Measurements from ENCODE around the gene LRCH2.
A peak's percentile ranks its signal among the peaks of the same experiment; 100 is the strongest.

Gene LRCH2

GRCh38 chrX:115173181-115173580 is 60.7 kb downstream of the LRCH2 start:
- no peak for TF ChIP-seq CTCF (IDR thresholded peaks at IDR 0.05; ENCODE audit: extremely low read depth, insufficient read depth, missing control alignments)
- no peak for DNase-seq (ENCODE audit: low spot score)
- in situ Hi-C loops (cut with MboI; ENCODE audit: low pct_unique_long_range_greater_than_20kb, low sequenced_read_pairs, unreplicated experiment) = no loop called here

- TF ChIP-seq CTCF (IDR thresholded peaks at IDR 0.05; ENCODE audit: extremely low read depth, insufficient read depth, missing control alignments) = peak; percentile 34
- DNase-seq (ENCODE audit: low spot score) = peak; percentile 7
- in situ Hi-C loops (cut with MboI; ENCODE audit: low pct_unique_long_range_greater_than_20kb, low sequenced_read_pairs, unreplicated experiment) = no loop called here
Observed at GRCh38 chrX:115147220-115147619, 86.7 kb downstream of the LRCH2 start.

- no peak for DNase-seq (ENCODE audit: low spot score)
- TF ChIP-seq CTCF (IDR thresholded peaks at IDR 0.05; ENCODE audit: extremely low read depth, insufficient read depth, missing control alignments) = no peak
- in situ Hi-C loops (cut with MboI; ENCODE audit: low pct_unique_long_range_greater_than_20kb, low sequenced_read_pairs, unreplicated experiment) = no loop called here
Observed at GRCh38 chrX:115142057-115142456, 91.8 kb downstream of the LRCH2 start.

GRCh38 chrX:115138040-115138439 is 95.9 kb downstream of the LRCH2 start:
- TF ChIP-seq CTCF (IDR thresholded peaks at IDR 0.05; ENCODE audit: extremely low read depth, insufficient read depth, missing control alignments) = no peak
- no peak for DNase-seq (ENCODE audit: low spot score)
- in situ Hi-C loops (cut with MboI; ENCODE audit: low pct_unique_long_range_greater_than_20kb, low sequenced_read_pairs, unreplicated experiment) = no loop called here

- in situ Hi-C loops (cut with MboI; ENCODE audit: low pct_unique_long_range_greater_than_20kb, low sequenced_read_pairs, unreplicated experiment) = no loop called here
- no peak for TF ChIP-seq CTCF (IDR thresholded peaks at IDR 0.05; ENCODE audit: extremely low read depth, insufficient read depth, missing control alignments)
- no peak for DNase-seq (ENCODE audit: low spot score)
Observed at GRCh38 chrX:115134382-115134781, 99.5 kb downstream of the LRCH2 start.

- DNase-seq (ENCODE audit: low spot score) = no peak
- no peak for TF ChIP-seq CTCF (IDR thresholded peaks at IDR 0.05; ENCODE audit: extremely low read depth, insufficient read depth, missing control alignments)
- in situ Hi-C loops (cut with MboI; ENCODE audit: low pct_unique_long_range_greater_than_20kb, low sequenced_read_pairs, unreplicated experiment) = no loop called here
Observed at GRCh38 chrX:115112411-115112810, 121.5 kb downstream of the LRCH2 start.

- TF ChIP-seq CTCF (IDR thresholded peaks at IDR 0.05; ENCODE audit: extremely low read depth, insufficient read depth, missing control alignments) = no peak
- in situ Hi-C loops (cut with MboI; ENCODE audit: low pct_unique_long_range_greater_than_20kb, low sequenced_read_pairs, unreplicated experiment) = no loop called here
Observed at GRCh38 chrX:115098897-115099296, 135.0 kb downstream of the LRCH2 start.

More at GRCh38 chrX:115098897-115099296, 135.0 kb downstream of the LRCH2 start:
- no peak for DNase-seq (ENCODE audit: low spot score)

Data from GM13977 (cell line).